Stimulated activated naive CD4-positive, alpha-beta T cell treated with Interleukin-2 at 50 U/mL for 16 hours (primary cell): Measurements from ENCODE around the gene CBX1.
"Not testable (repeated sequence)": the region's sequence is repeated elsewhere in the genome, so short reads cannot be mapped to it uniquely, and the experiment has no call there.

Source experiments
- DNase-seq: peaks from one replicate; lab custom pipeline; 2025; lab: John Stamatoyannopoulos, UW

Gene CBX1

DNA sequence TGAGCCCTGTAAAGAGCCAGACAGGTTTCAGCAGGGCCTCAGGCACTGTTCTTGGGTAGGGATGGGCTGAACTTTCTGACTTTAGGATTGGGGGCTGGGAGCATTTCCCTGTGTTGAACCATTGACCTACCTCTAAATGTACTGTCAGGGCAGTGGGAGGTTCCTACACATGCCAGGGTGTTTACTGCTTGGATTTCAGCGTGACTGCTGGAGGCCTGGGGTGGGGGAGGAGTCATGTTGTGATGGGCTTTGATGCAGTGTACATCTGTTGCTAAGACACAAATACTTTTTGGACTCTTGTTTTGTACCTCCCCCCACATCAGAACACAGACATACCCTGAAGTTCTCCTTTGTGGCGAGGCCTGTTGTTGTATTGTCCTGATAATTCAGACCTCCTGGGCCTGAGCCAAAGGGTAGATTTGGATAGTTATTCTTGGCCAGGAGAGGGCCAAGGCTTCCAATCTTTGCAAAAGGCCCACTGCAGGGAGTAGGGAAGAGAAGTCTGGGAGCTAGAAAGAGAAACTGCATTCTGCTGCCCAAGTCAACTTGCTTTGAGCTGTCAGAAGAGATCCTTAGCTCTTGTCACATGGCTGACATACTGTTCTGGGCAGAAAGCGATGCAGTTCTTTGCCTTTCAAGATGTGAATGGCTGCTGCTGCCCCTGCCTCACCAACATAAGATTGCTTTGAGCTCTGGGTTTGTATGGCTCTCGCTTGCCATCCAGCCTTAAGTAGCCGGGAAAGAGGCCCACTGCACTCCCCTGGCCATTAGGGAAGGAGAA, 49.4 kb downstream of the CBX1 start:
- no peak for DNase-seq

DNA sequence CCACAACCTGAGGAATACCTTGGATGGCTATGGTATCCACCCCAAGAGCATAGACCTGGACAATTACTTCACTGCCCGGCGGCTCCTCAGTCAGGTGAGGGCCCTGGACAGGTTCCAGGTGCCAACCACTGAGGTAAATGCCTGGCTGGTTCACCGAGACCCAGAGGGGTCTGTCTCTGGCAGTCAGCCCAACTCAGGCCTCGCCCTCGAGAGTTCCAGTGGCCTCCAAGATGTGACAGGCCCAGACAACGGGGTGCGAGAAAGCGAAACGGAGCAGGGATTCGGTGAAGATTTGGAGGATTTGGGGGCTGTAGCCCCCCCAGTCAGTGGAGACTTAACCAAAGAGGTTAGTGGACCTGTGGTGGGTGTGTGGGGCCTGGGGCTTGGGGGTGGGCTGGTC, 50.0 kb downstream of the CBX1 start:
- DNase-seq = no peak

DNA sequence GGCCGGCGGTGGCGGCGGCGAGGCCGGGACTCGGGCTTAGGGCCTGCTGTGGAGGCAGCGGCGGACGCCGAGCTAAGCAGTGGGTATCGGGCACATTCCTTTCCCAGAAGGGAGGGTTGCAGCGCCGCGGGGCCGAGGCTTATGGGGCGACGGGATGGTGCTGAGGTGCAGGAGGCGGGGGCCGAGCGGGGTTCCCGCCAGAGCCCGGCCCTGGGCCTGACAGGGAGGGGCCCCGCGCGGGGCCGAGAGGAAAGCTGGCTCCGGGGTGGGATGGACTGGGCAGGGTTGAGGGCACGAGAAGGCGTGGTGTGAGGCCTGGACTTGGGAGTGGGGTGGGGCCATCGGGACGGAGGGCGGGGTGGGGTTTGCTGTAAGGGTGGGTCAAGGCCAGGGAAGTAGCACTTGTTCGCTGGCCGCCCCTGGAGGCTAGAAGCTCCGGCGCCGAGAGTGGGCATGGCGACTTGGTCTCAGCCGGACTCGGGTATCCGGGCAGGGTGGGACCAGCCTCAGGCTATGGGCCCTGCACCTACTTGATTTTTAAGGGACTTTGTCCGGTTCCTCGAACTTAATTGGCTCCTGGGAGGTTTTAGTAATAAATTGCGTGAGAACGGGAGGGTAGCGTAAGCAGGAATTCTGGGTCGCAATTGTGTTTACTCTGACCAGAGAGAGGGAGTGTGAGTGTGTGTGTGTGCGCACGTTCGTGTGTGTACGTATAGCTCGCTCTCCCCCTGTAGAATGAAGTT, 52.7 kb downstream of the CBX1 start:
- DNase-seq = peak; percentile 21

DNA sequence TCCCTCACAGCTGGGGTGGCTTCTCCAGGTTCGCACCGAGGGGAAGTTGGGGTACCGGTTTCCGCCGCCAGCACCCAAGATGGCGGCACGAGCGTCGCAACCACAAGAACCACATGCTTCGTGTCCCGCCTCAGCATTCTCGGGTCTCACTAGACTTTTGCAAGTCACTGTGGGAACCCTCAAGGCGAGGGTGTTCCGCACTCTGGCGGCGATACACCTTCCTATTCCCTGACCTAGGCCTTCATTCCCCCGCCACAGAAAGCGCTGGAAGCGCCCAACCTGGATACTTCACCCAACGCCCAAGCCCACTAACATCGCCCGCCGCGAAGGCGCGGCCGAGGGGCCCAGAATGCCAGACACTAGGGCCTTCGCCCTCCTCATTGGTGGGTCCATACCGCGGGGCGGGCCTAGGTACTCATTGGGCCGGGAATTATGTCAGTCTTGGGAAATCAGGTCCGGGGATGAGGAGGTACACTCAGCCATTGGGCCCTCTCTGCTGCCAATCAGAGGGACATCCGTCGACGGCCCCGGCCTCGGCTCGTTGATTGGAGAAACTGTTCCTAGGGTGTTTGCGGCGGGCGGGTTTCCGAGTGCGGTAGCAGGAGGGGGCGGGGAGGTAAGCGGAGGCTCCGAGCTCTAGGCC, 53.4 kb downstream of the CBX1 start, which contains the start of gene NFE2L1:
Gene NFE2L1 (plus strand): TSS at position 619 of the 643 bp plus-strand sequence. CDS start 2,760 bp downstream, outside the sequence.
- DNase-seq = peak; percentile 99

DNA sequence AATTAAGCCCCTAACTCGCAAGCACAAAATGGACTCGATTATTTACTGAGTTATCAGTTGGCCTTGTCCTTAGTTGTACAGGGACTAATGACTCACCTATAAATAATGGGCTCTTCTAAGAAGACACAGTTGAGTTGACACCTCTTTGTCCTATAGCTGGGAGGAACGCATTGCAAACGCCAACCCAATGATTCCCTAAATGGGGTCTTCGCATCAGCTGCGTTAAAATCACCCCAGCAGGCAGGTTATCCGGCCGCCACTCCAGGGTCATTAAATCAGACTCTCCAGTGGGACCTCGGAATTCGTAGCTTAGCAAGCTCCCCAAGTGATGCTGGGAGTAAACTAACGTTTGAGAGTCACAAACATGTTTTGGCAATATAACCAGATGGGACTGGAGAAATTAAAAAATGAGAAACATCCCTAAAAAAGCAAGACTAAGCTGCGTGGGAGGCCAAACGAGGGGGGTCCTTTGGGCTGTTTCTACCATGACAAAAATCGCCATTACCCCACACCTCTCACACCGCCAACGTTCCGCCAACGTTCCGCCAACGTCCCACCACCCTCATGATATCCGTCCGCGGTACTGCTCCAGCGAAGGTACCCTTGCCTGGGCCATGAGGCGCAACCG, 54.1 kb downstream of the CBX1 start:
- no peak for DNase-seq

DNA sequence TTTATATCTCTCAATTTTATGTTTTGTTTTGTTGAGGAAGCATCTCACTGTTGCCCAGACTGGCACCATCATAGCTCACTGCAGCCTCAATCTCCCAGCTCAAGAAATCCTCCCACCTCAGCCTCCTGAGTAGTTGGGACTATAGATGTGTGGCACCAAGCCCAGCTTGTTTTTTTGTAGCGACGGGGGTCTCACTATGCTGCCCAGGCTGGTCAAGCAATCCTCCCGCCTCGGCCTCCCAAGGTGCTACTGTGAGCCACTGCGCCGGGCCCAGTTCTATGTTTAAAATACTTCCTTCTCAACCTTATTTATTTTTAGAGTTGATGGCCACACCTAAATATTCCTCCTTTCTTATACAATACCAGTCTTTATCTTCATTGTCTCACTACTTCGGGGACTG, 55.0 kb downstream of the CBX1 start:
- no peak for DNase-seq

DNA sequence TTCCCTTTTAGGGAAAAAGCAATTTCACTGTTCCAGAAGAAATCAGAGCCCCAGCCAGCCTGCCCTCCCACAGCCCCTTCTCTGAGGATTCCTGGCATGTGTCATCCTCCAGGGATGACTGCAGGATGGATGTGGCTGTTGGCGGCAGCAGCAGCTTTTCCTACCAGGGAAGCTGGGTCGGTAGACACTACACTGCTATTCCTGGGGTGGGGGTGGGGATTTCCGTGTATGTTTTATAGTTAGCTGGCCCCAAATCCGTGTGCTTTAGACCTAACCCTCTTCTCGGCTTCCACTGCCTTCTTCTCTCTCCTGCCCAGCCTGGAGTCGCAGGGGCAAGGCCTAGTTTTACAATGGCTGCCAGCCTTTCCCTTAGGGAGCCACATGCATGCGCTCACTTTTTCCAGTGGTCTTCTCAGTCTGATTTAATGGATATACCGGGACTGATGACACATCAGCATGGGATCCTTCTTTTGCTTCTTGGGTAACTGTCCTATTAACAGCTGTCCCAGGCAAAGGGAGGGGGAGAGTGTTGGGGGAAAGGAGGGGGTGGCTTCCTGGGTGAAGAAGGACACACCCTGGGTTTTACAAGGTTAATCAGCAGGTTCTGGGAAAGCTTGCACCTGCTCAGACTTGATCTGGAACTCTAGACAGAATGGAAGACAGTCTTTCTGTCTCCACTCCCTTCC, 55.8 kb downstream of the CBX1 start:
- DNase-seq = no peak

DNA sequence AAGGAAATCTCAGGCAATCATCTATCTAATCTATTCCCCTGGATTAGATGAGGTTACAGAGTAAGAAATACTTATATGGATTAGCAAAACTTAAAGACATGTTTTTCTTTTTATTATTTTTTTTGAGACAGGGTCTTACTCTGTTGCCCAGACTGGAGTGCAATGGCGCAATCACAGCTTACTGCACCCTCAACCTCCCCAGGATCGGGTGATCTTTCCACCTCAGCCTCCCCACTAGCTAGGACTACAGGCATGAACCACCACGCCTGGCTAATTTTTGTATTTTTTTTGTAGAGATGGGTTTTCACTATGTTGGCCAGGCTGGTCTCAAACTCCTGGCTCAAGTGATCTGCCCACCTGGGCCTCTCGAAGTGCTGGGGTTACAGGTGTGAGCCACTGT, 56.4 kb downstream of the CBX1 start:
- no peak for DNase-seq

DNA sequence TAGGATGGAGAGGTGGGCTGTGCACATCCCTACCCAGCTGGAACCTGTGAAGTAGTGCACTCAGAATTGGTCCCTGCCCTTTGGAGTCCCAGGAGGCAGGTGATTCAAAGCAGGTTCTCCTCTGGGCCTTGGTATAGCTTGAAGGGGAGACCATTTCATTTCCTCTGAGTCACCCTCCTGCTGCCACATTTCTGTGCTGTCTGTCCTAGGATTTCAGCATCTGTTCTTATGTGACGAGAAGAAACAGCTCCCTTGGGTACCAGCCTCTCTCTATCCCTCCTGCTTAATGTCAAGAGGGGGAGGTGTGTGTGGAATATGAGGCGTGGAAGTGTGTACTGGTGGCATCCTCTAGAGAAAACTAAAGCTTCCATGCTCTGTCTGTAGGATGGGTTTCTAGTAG, 58.1 kb downstream of the CBX1 start:
- no peak for DNase-seq

DNA sequence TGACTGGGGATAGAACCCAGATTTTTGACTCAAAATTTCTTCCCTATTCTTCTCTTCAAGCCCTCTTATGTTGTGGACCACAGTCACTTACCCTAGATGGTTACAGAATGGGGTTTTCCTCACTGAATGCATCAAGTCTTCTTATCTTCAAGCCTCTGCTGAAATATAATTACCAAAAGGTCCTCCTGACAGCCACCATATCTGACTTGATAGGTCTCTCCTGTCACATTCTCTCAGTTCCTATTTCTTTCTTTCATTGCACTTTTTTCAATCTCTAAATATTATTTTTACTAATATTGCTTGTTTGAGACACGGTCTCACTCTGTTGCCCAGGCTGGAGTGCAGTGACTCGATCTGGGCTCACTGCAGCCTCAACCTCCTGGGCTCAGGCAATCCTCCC, 62.6 kb downstream of the CBX1 start:
- DNase-seq = no peak

DNA sequence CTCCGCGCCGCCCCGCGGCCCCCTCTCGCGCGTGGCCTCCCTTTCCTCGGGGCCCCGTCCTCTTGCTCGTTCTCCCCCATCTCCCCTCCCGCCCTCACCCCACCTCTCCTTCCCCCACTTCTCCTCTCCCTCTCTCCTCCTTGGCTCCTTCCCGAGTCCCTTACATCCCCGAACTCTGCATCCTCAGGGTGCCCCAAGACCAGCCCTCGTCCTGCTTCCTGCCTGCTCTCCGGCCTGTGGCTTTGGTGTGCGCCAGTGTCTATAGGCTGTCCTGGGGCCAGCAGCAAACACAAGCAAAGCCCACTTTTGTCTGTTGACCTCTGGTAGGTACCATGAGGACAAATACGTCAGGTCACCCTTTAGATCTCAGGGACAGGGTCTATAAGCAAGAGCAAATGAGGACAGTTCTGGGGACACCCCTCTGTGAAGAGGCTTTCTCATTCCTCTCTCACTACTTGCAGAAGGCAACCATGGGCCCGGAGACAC, 63.4 kb downstream of the CBX1 start:
- no peak for DNase-seq

DNA sequence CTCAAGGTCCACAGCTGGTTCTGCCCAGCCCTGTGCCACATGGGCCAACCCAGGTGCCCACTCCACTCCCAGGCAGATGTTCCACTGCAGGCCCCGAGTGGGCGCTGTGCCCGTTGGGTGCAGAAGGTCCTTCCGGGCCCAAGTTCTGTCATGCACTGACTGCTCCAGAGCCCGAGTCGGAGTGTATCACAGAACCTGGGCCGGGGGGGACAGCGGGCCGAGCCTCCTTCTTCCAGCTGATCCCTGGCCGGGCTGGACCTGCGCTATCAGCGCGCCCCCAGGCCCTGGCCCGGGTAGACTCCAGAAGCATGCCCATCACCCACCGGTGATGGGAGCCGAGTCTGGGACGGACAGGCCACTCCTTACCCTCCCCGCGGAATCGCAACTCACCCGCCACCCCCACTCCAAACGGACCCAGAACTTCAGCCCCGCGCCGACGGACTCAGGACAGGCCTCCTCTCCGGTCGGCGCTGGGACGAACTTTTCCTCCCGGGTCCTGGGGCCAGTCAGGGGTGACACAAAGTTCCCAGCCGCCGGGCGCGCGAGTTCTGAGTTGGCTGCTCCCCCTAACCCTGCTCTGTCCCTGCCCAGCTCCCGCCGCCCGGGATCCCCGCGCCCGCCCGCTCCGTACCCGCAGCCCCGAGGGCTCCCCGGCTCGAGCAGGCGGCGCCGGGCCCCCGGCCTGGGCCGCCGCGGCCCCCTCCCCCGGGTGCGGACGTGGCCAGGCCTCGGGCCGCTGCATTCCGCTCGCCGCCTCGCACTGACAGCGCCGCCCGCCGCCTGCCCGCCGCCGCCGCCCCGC, 64.0 kb downstream of the CBX1 start, which contains the start of gene COPZ2:
Gene COPZ2 (minus strand): TSS at position 762 of the 802 bp plus-strand sequence. CDS start 20 bp downstream, at position 742.
- peak; percentile 57 for DNase-seq

DNA sequence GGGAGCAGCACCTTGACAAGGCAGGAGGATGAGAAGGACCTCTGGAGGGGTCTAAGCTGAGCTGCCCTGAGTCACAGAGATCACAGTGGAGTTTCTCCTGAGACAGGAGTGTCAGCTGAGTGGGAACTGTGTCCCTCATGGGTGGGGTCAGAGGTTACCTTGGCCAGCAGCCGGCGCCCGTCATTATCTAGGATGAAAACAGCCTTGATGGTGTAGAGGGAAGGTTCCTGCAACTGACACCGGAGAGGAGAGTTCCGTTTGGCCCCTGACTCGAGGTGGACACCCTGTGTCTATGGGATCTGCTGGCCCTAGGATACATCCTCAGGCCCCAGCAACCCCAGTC, 64.6 kb downstream of the CBX1 start:
- no peak for DNase-seq

DNA sequence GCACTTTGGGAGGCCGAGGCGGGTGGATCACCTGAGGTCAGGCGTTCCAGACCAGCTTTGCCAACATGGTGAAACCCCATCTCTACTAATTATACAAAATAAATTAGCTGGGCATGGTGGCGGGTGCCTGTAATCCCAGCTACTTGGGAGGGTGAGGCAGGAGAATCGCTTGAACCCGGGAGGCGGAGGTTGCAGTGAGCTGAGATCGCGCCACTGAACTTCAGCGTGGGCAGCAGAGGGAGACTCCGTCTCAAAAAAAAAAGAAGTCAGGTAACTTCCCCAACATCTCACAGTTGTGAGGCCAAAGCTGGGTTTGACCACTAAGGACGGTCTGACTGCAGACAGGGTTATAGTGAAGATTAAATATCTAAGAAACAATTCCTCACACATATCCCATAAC, 66.5 kb downstream of the CBX1 start:
- not testable (repeated sequence) for DNase-seq

DNA sequence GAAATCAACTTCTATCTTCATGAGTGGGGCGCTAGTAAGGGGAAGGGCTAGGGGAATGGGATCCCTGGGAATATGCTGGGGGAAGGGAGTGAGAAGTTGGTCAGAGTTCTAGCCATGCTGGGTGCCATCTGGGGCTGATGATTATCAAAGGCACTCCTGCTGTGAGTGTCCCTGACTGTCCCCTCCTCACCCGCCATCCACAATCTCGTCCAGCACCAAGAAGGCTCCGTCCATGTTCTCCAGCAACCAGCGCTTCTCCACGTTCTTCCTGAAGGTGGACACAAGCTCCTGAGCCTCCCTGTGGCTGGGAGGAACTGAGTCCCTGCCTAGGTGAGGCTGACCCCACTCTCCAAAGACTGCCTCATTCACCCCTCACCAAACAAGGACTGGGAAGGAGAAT, 69.3 kb downstream of the CBX1 start:
- no peak for DNase-seq

DNA sequence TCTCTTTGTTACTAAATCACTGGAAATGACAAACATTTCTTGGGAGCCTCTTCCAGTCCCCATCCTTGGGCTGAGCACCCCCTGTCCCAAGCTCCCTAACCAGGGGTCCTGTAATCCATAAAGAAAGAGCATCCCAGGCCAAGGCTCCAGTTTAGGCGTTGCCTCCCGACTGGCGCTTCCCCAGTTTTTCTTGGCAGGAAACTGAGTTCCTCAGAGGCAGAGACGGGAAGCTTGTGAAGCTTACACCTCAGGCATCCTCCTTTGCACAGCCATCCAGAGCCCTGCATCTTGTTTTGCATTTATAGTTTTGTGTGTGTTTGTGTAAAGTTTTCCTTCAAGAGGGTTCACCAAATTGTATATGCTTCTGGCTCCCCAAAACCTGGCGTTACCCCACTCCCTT, 70.7 kb downstream of the CBX1 start:
- no peak for DNase-seq

DNA sequence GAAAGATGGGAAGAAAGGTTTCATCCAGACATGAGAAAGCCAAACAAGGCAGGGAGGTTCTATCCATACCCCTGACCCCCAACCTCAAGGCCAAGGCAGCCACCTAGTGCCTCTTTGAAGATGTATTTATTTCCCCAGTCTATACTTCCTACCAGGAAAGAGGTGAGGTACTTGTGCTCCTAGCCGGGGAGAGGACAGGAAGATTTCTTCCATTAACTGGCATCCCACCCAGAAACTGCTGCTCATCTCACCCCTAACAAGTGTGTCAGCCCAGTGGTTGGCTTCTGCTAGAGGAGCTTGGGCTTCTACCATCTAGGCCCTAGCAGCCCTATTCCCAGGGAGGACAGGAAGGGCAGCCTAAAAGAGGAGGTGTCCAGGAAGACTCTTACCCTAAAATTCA, 72.5 kb downstream of the CBX1 start:
- no peak for DNase-seq

DNA sequence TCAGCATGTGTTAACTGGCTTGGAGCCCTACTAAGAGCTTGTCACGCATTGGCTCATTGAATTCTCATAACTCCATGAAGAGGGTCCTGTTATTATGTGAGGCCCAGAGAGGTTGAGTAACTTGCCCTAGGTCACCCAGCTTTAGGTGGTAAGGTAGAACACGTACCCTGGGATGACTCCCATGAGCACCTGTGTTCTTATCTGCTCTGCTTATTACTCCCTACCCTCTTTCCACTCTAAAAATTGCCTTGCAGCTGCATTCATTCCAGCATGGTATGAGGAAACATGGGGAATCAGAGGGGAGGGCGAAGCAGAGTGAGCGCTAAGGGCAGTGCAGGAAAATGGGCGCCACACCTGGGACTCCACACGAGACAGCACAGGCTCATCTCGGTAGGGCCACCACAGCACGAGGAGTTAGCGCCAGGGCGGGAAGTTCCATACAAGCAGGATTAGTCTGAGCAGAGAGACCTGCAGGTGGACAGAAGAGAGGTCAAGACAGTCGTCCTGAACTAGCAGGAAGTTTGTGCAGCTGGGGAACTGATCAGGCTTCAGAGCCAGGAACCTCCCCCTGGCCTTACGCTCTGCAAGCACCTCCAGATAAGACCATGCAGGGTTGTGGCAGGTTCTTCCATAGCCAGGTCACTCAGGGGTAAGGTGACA, 73.8 kb downstream of the CBX1 start:
- no peak for DNase-seq

DNA sequence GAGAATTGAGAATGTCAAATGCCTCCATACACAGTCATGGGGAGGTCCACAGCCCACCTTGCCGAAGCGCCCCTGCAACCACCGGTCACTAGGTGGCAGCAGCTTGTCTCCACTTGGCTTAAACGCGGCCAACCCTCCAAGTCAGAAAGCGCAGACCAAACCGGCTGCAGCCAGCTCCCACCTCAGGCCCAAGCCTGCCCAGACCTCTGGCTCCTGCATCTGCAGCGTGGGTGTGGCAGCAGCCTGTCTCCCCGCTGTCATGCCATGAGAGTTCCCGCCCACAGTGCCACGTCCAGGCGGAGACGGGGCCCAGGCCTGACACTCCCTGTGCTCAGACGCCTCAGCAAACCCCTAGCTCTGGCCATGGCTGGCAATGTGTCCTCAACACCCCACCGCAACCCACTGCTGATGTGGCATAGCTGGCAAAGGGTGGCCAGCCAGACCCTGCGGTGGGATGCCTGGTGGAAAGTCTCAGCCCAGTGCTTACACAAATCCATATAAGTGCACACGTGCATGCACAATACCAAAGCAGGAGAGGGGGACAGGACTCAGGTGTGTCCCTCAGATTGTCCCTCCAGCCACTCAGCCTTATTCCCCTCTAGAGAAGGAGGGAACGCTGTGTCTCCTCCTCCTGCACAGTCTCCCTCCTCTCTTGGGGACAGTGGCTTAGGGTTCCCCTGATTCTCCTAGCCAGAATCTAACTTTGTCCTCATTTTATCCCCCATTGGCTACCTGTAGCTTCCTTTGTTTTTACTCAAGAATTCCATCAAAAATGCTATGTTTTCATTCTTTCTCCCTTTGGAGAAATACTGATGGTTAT, 74.6 kb downstream of the CBX1 start:
- peak; percentile 68 for DNase-seq
